Omental fat pad (tissue), 4 donors: ENCODE measurements around the gene ZNF213. TPM values are rescaled to one million over a fixed set of nuclear protein-coding genes. Genes with fewer than 3 reads are reported as not detected.
"Not testable (repeated sequence)": the region's sequence is repeated elsewhere in the genome, so short reads cannot be mapped to it uniquely, and the experiment has no call there.

Experiments
- ATAC-seq: fragments of 150-250 bp; one replicate; pipeline ENCODE4 v1.9.1; 2016; ENCODE audit warnings: mild to moderate bottlenecking, moderate library complexity; ENCODE audit not compliant: low FRiP score
- DNase-seq: peaks from one replicate; pipeline ENCODE4 v3.0.0-alpha.2; 2019; ENCODE audit warnings: low spot score
- CTCF ChIP-seq, 3 donors: fragments of 450-650 bp; IDR thresholded peaks; one replicate each; pipeline ENCODE4 v1.5.1; 2016 to 2017; ENCODE audit warnings: antibody characterized with exemption in 3 of 3, mild to moderate bottlenecking in 3 of 3, moderate library complexity in 2 of 3
- total RNA-seq, 4 donors: library from RNA; depleted of rRNA; stranded (reverse); fragments of >200 nt; gene quantifications; one replicate each; pipeline ENCODE4 v1.1.0, GENCODE V29; 2016

Gene ZNF213
- total RNA-seq, 4 donors from 2014 or later = 1.8 to 4.1 (median 3.6) TPM

DNA sequence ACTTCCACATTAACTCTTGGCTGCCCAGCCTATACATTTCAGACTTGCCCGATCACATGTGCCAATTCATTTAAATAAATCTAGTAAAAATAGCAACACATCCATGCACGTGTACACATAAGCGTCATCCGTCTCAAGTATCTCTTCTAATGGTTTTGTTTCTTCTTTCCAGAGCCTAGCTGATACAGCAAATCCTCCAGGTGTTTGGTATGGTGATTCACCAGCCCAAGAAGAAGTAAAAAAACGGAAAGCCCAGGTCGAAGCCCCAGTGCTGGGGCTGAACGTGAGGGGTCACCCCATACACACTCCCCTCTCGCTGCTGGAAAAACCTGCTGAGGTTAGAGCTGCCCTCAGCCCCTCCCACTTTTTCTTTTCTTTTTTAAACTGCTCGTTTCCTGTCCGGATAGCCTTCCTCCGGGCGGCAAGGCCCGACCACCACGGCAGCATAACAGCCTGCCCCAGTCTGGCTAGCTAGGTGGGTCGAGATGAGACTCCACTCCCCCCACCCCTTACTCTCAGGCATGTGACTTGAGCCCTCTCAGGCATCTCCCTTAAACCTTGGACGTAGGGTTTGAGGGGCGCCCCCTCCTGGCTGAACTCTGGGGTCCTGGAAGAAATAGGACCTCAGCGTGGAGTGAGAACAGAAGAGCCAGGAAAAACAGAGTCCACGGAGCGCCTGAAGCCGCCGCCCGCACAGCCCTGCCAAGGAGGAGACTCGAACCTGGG lies 39.2 kb downstream of the ZNF213 start:
- DNase-seq = no peak
- TF ChIP-seq CTCF (IDR thresholded peaks at IDR 0.05) = no peak
- no peak for ATAC-seq

DNA sequence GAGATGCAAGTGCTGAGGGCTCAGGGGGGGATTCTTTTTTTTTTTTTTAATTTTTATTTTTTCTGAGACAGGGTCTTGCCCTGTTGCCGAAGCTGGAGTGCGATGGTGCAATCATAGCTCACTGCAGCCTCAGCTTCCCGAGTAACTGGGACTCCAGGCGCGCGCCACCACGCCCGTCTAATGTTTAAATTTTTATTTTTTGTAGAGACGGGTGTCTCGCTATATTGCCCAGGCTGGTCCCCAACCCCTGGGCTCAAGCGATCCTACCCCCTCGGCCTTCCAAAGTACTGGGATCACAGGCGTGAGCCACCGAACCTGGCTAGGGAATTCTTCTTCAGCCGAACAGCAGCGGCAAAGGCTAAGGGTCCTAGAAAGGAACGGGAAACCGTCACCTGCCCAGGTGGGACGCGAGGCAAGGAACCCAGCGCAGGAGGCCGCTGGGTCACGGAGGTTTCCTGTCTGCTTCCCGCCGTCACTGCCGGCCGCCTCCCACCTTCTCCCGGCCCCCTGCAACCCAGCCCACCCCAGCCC lies 39.9 kb downstream of the ZNF213 start:
- TF ChIP-seq CTCF (IDR thresholded peaks at IDR 0.05) = no peak
- DNase-seq (no peak), ATAC-seq (no peak)

- TF ChIP-seq CTCF (IDR thresholded peaks at IDR 0.05) = no peak
- ATAC-seq = no peak
- no peak for DNase-seq
These were observed 40.6 kb downstream of the ZNF213 start for GRCh38 chr16:3175157-3176093.

GRCh38 chr16:3179651-3180050 lies 44.8 kb downstream of the ZNF213 start:
- TF ChIP-seq CTCF (IDR thresholded peaks at IDR 0.05) = no peak
- no peak for ATAC-seq
- no peak for DNase-seq

DNA sequence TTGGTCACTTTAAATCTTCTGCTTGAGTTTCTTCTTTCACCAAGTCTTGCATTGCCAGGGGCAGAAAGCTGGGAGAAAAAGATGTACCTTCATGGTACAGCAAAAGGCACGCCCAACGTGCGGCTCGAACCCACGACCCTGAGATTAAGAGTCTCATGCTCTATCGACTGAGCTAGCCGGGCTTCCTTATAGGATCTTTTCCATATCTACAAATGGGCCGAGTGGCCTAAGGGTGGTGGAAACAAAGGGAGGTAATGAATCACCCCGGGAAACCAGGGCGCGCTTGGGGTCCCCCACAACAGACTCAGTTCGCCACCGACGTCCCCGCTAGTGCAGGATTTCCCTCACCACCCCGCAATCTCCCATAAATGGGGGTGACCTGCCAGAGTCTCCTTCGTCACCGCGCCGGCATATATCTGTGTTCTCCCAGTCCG lies 45.6 kb downstream of the ZNF213 start:
- ATAC-seq = no peak
- TF ChIP-seq CTCF (IDR thresholded peaks at IDR 0.05) = no peak
- no peak for DNase-seq

DNA sequence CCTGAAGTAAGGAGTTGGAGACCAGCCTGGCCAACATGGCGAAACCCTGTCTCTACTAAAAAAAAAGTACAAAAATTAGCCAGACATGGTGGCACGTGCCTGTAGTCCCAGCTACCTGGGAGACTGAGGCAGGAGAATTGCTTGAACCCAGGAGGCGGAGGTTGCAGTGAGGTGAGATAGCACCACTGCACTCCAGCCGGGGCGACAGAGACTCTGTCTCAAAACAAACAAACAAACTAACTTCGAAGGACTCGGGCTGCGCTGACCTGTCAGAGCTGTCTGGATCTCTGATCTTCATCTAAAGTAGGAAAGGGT lies 47.4 kb downstream of the ZNF213 start:
- ATAC-seq, DNase-seq: not testable (repeated sequence)

DNA sequence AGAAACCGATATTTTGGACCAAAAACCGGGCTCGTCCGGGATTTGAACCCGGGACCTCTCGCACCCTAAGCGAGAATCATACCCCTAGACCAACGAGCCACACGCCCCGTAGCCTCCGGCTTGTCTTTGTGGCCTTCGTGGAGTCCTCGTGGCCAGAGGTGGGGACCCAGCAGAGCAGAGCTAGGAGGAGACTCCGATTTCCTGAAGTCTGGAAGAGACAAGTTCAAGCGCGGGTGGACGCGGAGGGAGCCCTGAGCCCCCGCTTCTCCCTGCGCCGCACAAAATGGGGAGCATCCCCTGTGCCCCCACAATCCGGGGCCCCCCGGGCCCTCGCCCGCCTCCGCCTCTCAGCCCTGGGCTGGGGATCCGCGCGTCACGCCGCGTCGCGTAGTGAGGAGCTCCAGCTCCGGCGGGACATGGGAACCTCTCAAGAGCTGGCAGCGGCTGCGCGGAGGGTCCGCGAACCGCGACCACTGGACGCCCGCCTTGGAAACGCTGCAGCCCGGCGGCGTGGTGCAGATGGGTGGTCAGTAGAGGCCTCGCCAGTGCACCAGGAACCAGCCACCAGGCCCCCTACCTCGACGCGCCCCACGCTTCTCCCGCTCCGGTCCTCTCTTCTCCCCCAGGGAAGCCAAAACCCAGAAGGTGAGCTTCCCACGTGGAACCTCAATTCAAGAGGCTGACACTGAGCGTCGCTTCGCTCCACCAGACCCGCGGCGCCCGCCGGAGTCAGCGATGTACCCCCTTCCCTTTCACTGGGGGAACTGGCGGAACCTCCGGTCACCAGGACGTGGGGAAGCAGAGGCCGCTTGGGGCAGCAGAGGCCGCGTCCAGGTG lies 48.0 kb downstream of the ZNF213 start:
- DNase-seq = no peak
- no peak for ATAC-seq
- no peak for TF ChIP-seq CTCF (IDR thresholded peaks at IDR 0.05)
